MCF 10A (cell line): Measurements from ENCODE around the gene CHRDL2. TPM values are rescaled to one million over a fixed set of nuclear protein-coding genes. Genes with fewer than 3 reads are reported as not detected.
A peak's percentile ranks its signal among the peaks of the same experiment; 100 is the strongest.

Experiments used
- BruUV-seq: library from RNA; stranded (reverse); fragments of 400-500 nt; replicated peaks from 2 replicates; lab custom pipeline; 2021; lab: Mats Ljungman, UMichigan
- CTCF ChIA-PET: fragments of 300-600 bp; sonication (Branson Sonifier 250); formaldehyde crosslinking; extraction: SDS; loops from one replicate; lab custom pipeline; 2021; ENCODE audit warnings: antibody characterized with exemption, inconsistent platforms; lab: Yijun Ruan, JAX
- POLR2A ChIA-PET: fragments of 300-600, 350-650 bp; sonication (Branson Sonifier 250); formaldehyde crosslinking; extraction: SDS; loops from one replicate; lab custom pipeline; 2020; ENCODE audit warnings: antibody characterized with exemption, inconsistent platforms; lab: Yijun Ruan, JAX
- DNase-seq: peaks from one replicate; pipeline ENCODE4 v3.0.0-alpha.2; 2018; ENCODE audit not compliant: unreplicated experiment
- H3K27ac Mint-ChIP-seq: one replicate; pipeline ENCODE4 v1.8.0; 2022; ENCODE audit warnings: mild to moderate bottlenecking, low read depth, mixed read lengths; ENCODE audit not compliant: unreplicated experiment
- H3K27me3 Mint-ChIP-seq: one replicate; pipeline ENCODE4 v1.8.0; 2022; ENCODE audit warnings: mixed read lengths; ENCODE audit not compliant: insufficient read depth, unreplicated experiment
- H3K36me3 Mint-ChIP-seq: one replicate; pipeline ENCODE4 v1.8.0; 2022; ENCODE audit warnings: mild to moderate bottlenecking, moderate library complexity, mixed read lengths; ENCODE audit not compliant: insufficient read depth, unreplicated experiment
- H3K4me1 Mint-ChIP-seq: one replicate; pipeline ENCODE4 v1.8.0; 2022; ENCODE audit warnings: mixed read lengths; ENCODE audit not compliant: insufficient read depth, unreplicated experiment
- H3K4me3 Mint-ChIP-seq: one replicate; pipeline ENCODE4 v1.8.0; 2022; ENCODE audit warnings: mild to moderate bottlenecking, moderate library complexity, mixed read lengths; ENCODE audit not compliant: unreplicated experiment
- H3K9me3 Mint-ChIP-seq: one replicate; pipeline ENCODE4 v1.8.0; 2022; ENCODE audit warnings: mixed read lengths; ENCODE audit not compliant: unreplicated experiment
- CTCF ChIP-seq: fragments of 200-600 bp; IDR thresholded peaks from one replicate; pipeline ENCODE4 v1.8.0; 2022; ENCODE audit warnings: antibody characterized with exemption, mild to moderate bottlenecking; ENCODE audit not compliant: unreplicated experiment
- intact Hi-C: fragments of 100-400 bp; cut with micrococcal nuclease; formaldehyde crosslinking; loops from 2 replicates; pipeline ENCODE4 v1.14.1; 2022
- total RNA-seq: library from RNA; stranded (reverse); gene quantifications from 2 replicates; pipeline ENCODE4 v1.2.3, GENCODE V29; 2022

Gene CHRDL2
- total RNA-seq, 1 experiment from 2014 or later, result not detected

- H3K4me3 Mint-ChIP-seq, result no peak overlapping the region
- DNase-seq, result no peak
- no peaks in the 10 kb centered on the region for H3K9me3 Mint-ChIP-seq
- no peak overlapping the region for H3K27ac Mint-ChIP-seq
- no peaks in the 10 kb centered on the region for H3K36me3 Mint-ChIP-seq
- no peaks in the 10 kb centered on the region for H3K27me3 Mint-ChIP-seq
- intact Hi-C loops, result no loop called here
- no TSS peak for BruUV-seq
- CTCF ChIA-PET, result no interaction called here
- H3K4me1 Mint-ChIP-seq, result peaks cover 31% of the 10 kb centered on the region
- TF ChIP-seq CTCF, result no peak
- POLR2A ChIA-PET, result no interaction called here
These were observed 39.5 kb downstream of the CHRDL2 start for GRCh38 chr11:74691755-74692154.

GRCh38 chr11:74689666-74690065, 41.6 kb downstream of the CHRDL2 start:
- peak; percentile 74 for DNase-seq
- H3K27ac Mint-ChIP-seq, result no peak overlapping the region
- no peaks in the 10 kb centered on the region for H3K36me3 Mint-ChIP-seq
- no TSS peak for BruUV-seq
- intact Hi-C loops, result loop anchor here (5.0 kb wide), 1 partner anchor 38 kb away; no protein-coding TSS in a partner anchor
- peaks cover 29% of the 10 kb centered on the region for H3K4me1 Mint-ChIP-seq
- ChIA-PET CTCF (interaction anchor here (0.6 to 1.9 kb wide), 3 partner anchors 13 to 82 kb away, joined by 3 to 7 read pairs (median 4); no protein-coding TSS in a partner anchor), POLR2A (interaction anchor here (0.5 kb wide), 1 partner anchor 1617 kb away, joined by 3 read pairs; no protein-coding TSS in a partner anchor)
- TF ChIP-seq CTCF, result no peak
- no peaks in the 10 kb centered on the region for H3K9me3 Mint-ChIP-seq
- H3K27me3 Mint-ChIP-seq, result no peaks in the 10 kb centered on the region
- H3K4me3 Mint-ChIP-seq, result no peak overlapping the region

GRCh38 chr11:74687237-74688023, 43.8 kb downstream of the CHRDL2 start:
- no peaks in the 10 kb centered on the region for H3K9me3 Mint-ChIP-seq
- H3K27me3 Mint-ChIP-seq, result no peaks in the 10 kb centered on the region
- DNase-seq, result peak; percentile 27
- ChIA-PET CTCF (interaction anchor here (1.0 to 1.9 kb wide), 4 partner anchors 15 to 53 kb away, joined by 3 to 5 read pairs (median 4); no protein-coding TSS in a partner anchor), POLR2A (interaction anchor here (0.7 to 1.2 kb wide), 2 partner anchors 8 to 53 kb away, joined by 3 read pairs; no protein-coding TSS in a partner anchor)
- peaks cover 20% of the 10 kb centered on the region for H3K4me1 Mint-ChIP-seq
- H3K36me3 Mint-ChIP-seq, result no peaks in the 10 kb centered on the region
- TF ChIP-seq CTCF, result no peak
- no peak overlapping the region for H3K27ac Mint-ChIP-seq
- intact Hi-C loops, result loop anchor here (5.0 kb wide), 1 partner anchor 40 kb away; no protein-coding TSS in a partner anchor
- BruUV-seq, result no TSS peak
- no peak overlapping the region for H3K4me3 Mint-ChIP-seq

DNA sequence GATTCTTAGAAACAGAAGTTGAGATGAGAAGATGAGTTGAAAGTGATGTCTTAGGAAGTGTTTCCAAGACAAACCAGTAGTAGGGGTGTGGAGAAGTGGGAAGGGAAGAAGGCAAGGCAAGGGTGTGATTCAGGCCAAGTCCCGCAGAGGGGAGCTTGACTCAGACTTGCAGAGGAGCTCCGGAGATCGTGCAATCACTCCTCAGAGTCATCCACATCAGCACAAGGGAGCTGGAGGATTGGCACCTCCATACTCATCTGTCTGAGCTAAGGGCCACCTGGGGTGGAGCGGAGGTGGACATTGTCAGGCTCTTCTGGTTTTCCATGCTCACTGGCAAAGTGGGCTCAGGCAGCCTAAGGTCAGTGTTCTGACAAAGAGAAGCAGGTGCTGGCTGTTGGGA, 44.4 kb downstream of the CHRDL2 start:
- POLR2A ChIA-PET, result interaction anchor here (1.3 kb wide), 1 partner anchor 8 kb away, joined by 4 read pairs; no protein-coding TSS in a partner anchor

More for the DNA sequence above, 44.4 kb downstream of the CHRDL2 start:
- DNase-seq, result peak; percentile 81
- Mint-ChIP-seq H3K4me1 (peaks cover 20% of the 10 kb centered on the region), H3K4me3 (no peak overlapping the region), H3K27me3 (no peaks in the 10 kb centered on the region), H3K9me3 (no peaks in the 10 kb centered on the region), H3K36me3 (no peaks in the 10 kb centered on the region), H3K27ac (no peak overlapping the region)
- intact Hi-C loops, result loop anchor here (5.0 kb wide), 1 partner anchor 41 kb away; no protein-coding TSS in a partner anchor
- no TSS peak for BruUV-seq
- no peak for TF ChIP-seq CTCF
- CTCF ChIA-PET, result interaction anchor here (1.0 to 1.9 kb wide), 4 partner anchors 16 to 53 kb away, joined by 3 to 5 read pairs (median 4); no protein-coding TSS in a partner anchor
